HG03060 (cell line): ENCODE measurements around the gene MAB21L3.
"Not testable (repeated sequence)": the region's sequence is repeated elsewhere in the genome, so short reads cannot be mapped to it uniquely, and the experiment has no call there.

Experiments
- ATAC-seq: cut with Tn5 transposase; IDR thresholded peaks from one replicate; pipeline ENCODE4 v1.9.1; 2021; ENCODE audit warnings: low read depth, moderate number of reproducible peaks; ENCODE audit not compliant: unreplicated experiment

MAB21L3 gene

DNA sequence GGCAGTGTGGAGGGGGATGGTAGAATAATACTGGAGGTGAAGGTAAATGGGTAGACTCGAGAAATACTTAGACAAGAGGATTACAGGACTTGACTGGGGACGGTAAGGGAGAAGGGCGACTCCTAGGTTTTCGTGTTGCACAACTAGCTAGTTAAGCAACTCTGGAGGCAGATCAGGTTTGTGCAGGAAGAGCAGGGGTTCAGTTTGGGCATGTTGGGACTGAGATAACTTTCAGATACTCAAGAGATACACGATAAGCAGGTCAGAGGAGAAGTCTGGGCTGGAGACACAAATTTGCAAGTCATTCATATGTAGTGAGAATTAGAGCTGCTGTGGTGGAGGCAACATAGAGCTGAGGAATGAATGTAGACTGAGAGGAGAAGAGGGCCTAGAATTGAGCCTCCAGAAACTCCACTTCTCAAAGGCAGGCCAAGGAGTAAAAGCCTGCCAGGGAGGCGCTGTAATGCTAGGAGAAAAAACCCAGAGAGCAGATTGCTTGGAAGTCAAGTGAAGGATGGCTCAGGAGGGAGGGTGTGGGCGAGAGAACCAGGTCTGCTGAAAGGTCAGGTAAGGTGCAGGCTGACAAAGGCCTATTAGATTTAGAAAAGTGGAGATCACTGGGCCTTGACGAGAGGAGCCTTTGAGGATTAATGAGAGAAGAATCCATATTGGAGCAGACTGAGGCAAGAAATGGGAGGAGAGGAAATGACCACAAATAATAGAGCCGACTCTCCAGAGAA, 20.8 kb downstream of the MAB21L3 start:
- no peak for ATAC-seq

DNA sequence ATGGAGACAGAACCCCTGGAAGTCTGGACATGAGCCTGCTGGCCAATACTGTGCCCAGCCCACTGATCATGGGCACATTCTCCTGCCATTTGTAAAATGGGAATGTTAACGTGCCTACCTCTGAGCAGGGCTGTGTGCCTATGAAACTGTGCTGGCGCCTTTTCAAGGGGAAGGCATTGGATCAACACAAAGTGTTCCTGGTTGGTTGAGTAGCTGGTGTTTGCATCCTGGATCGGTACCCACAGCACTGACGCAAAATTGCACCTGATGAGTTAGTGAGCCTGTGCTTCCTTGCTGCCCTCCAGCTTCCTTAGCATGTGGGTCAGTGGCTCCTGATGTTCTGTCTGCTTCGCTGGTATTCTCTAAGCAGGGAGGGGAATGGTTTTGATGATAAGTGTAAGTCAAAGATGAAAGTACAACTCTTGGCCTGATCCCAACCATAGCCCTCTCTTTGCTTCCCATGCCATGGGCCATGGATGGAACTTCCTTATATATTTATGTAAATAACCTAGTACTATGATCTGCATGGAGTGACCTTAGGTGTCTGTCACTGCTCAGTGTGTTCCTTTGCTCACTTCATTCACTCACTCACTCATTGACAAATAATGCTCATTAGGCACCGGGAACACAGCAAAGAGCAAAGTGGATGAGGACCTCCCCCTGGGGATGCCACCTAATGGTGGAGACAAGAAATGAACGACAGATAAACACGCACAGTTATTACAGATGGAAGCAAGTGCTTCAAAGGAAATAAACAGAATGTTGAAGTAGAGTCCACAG, 22.7 kb downstream of the MAB21L3 start:
- ATAC-seq = no peak

DNA sequence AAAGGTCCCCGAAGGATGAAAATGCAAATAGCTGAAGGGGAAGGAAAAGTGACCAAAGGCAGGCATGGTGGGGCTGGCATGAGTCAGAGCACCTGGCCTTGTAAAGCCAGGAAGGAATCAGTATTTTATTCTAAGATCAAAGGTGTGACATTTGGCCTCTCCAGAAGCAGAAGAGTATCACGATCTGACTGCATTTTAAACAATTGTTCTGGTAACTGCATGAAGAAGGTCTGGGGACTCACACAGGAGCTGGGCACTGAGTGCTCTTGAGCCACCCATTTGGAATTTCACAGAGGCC, 23.2 kb downstream of the MAB21L3 start:
- no peak for ATAC-seq

DNA sequence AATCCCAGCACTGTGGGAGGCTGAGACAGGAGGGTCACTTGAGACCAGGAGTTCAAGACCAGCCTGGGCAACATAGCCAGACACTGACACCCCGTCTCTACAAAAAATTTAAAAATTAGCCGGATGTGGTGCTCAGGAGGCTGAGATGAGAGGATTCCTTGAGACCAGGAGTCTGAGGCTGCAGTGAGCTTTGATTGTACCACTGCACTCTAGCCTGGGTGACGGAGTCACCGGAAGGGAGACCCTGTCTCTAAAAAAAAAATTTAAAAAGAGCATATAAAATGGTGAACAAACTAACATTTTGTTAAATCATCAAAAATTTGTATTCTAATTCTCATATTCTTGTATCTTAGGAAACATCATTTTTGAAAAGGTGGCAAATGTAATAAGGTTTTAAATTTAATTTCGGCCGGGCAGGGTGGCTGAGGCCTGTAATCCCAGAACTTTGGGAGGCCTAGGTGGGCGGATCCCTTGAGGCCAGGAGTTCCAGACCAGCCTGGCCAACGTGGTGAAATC, 27.1 kb downstream of the MAB21L3 start:
- no peak for ATAC-seq

DNA sequence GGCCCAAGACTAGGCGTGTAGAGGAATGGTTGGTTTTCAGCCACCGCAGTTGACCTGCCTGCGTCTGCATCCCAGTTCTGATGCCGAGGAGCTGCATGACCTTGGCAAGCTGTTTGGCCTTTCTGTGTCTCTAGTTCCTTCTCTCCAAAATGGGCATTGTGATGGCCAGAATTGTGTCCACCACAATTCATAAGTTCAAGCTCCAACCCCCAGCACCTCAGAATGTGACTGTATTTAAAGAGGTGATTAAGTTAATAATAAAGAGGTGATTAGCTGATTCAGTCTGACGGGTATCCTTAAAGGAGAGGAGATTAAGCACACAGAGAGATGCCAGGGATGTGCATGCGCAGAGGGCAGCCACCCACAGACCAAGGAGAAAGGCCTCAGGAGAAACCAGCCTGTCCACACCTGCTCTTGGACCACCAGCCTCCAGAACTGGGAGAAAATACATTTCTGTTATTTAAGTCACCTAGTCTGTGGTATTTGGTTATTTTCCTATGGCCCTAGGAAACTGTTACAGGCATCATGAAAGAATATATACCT, 28.5 kb downstream of the MAB21L3 start:
- ATAC-seq = no peak

DNA sequence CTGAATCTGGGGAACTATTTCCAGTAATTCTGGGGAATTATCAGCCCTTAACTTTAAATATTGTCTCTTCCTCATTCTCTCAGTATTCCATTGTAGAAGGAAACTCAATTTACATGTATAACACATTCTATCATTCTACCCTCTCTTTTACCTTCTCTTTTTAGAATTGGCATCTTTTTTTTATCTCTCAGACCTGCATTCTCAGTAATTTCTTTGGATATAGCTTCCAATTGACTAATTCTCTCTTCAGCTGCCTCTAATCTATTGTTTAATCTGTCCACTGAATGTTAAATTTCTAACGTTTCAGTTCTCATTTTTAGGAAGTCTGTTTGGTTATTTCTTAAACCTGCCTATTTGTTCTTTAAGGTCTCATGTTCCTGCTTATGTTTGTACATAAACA, 33.0 kb downstream of the MAB21L3 start:
- no peak for ATAC-seq

DNA sequence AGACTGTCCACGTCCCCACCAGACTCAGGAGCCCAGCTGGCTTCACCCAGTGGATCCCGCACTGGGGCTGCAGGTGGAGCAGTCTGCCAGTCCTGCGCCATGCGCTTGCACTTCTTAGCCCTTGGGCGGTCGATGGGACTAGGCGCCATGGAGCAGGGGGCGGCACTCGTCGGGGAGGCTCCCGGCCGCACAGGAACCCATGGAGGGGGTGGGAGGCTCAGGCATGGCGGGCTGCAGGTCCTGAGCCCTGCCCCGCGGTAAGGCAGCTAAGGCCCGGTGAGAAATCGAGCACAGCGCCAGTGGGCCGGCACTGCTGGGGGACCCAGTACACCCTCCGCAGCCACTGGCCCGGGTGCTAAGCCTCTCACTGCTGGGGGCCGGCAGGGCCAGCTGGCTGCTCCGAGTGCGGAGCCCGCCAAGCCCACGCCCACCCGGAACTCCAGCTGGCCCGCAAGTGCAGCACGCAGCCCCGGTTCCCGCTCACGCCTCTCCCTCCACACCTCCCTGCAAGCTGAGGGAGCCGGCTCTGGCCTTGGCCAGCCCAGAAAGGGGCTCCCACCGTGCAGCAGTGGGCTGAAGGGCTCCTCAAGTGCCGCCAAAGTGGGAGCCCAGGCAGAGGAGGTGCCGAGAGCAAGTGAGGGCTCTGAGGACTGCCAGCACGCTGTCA, 35.4 kb downstream of the MAB21L3 start:
- not testable (repeated sequence) for ATAC-seq

DNA sequence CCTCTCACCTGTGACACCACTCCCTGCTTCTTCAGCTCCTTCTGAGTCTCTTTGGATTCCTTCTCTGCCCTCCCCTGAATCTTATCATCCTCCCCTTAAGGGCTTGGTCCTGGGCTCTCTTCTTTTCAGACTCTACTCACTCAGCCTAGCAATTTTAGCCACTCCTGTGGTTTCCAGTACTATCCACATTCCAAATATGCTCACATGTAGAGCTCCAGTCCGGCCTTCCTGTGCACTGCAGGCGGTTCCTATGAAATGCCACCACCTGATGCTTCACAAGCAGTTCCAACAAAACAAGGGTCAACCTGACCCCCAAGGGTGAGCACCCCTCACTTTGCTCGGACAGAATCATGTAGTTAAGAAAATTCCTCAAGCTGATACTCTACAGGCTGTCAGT, 35.9 kb downstream of the MAB21L3 start:
- no peak for ATAC-seq

DNA sequence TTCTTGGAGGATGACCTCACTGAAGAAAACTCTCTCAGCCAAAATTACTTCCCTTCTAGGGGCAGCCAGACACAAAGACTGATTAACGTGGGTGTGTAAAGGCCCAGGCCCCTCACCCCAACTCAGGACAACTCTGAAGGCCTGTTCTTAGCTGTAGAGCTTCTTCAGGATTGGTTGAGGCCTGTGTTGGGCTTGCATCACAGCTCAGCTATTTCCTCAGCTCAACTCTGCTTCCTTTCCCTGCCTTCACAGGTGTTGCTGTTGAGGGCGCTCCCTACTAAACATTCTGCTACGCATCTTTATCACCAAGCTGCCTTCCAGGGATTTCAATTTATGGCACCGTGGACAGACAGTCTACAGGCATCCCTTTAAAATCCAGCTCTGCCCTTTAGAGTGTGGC, 36.8 kb downstream of the MAB21L3 start:
- no peak for ATAC-seq

DNA sequence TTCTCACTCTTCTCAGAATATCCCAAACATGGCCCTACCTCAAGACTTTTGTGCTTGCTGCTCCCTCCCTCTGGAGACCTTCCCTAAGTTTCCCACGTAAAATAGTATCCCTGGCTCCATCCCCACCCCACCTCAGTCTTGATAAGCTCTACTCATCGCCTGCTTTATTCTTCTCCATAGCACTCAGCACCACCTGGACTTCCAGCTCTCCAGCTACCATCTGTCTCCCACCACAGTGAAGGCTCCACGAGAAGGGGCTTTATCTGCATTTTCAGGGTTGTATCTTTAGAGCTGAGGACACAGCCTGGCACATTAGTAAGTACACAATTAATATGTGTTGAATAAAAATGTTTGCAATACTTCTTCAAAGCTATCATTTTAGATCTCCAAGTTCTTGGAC, 37.8 kb downstream of the MAB21L3 start:
- ATAC-seq = no peak

DNA sequence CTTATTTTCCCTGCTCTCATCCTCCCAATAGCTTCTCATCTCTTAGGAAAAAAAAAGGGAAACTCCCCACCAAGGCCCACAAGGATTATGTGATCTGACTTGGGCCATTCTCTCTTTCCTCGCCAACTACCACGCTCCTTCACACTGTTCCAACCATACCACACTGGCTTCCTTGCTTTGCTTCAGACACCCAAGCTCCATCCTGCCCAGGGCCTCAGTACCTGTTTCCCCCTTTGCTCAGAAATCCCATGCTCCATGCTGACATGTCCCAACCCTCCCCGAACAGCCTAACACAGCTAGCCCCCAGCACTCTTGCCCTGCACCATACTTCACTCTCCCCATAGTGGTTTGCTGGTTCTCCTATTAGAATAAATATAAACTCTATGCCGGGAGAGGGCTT, 39.2 kb downstream of the MAB21L3 start:
- ATAC-seq = no peak

DNA sequence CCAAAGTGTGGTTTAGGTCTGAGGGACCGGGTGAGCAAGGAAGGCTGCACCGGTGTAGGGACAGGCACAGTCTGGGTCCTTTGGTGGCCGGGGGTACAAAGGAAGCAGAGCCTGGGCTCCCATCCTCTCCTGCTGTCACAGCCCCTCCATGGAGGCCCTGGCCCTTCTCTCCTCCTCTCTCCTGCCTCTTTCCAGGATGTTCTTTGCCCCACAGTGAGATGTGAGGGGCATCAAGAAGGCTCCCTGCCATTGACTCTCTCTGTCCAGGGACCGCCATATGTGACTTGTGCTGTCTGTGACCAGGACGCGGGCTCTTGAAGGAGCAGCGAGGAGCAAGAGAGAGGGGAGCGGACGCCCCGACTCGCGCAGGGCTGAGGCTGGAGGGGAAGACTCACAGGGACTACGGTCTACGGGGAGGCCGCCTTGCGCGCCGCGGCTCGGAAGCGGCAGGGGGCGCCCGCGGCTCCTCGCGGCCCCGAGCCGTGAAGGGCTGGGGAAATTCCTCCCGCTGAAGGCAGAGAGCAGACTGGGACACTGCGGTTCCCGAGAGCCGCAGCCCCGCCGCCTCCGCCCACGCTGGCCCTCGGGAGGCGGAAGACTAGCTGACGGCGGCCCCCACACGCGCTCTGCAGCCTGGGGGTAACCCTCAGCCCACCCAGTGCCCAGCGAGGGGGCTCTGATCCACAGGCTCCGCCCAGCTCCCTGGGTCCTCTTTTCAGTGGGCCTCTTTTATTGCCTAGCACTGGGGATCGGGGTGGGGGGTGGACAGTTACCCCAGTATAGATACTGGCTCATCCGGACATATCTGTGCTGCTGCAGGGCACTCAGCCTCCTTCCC, 40.8 kb downstream of the MAB21L3 start:
- ATAC-seq = peak; percentile 47

DNA sequence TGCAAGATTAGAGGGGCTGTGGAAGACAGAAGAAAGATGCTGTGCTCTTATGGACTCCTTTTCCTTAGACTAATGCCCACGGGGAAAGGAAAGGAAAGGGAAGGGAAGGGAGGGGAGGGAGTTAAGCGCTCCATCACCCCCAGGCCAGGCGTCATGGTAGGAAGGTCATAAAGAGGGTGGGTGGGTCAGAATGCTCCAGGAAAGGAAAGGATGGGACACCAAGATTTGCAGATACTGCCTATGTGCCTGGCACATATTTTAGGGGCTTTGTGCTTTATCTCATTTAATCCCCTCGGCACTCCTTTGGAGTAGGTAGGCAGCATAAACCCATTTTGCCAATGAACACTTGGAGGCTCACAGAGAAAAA, 41.4 kb downstream of the MAB21L3 start:
- no peak for ATAC-seq

DNA sequence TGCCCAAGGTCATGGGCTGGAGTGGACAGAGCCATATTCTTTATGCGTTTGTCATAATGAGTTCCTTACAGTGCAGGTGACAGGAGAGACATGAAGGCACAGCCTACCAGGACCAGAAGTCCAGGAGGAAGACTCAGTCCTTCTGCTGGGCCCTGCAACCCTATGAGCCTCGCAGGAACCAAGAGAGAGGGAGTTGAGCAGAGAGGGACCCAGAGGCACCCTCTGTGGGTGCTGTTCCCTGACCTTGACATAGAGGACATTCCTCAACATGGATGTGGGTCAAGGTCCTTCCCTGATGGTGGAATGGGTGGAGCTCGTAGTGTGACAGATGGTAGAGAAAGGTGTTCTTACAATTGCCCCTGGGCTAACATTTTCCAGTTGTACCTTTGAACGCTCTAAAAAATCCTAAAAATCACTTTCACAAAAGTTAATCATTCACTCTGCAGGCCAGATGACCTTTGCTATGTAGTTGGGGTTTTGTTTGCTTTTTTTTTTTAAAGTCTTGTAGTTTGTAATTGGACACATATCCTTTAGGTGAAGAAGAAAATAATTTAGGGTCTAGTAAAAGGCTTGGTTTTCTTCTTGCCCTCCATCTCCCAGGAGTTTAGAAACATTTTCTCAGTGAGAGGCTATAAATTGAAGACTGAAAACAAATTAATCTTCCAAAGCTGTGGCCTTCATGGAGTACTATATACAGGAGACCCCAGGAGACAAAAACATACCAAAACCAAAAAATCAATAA, 41.9 kb downstream of the MAB21L3 start:
- no peak for ATAC-seq

DNA sequence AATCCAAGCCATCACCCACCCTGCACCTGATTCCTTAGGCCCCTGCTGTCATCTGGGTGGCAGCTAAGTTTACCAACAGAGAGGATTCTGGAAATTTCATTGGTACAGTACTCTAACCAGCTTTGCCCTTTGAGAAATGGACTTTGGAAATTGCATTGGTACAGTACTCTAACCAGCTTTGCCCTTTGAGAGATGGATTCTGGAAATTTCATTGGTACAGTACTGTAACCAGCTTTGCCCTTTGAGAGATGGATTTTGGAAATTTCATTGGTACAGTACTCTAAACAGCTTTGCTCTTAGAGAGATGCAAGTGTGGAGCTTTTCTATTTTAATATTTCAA, 42.5 kb downstream of the MAB21L3 start:
- ATAC-seq = no peak

DNA sequence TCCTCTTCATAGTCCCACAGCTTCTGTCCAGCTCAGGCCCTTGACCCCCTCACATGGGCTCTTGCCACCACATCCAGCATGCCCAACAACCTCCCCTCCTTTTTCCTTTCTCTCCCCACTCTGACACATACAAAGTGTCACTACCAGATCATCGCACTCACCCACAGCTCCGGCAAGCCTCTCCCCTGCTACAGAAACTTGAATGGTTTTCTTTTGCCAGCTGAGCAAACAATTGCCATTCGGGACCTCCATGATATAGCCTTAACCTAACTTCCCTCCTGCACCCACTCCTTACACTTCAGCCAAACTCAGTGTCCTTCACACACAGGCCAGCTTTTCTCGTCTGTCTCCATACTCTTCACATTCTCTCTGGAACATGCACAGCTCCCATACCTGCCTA, 43.3 kb downstream of the MAB21L3 start:
- no peak for ATAC-seq

DNA sequence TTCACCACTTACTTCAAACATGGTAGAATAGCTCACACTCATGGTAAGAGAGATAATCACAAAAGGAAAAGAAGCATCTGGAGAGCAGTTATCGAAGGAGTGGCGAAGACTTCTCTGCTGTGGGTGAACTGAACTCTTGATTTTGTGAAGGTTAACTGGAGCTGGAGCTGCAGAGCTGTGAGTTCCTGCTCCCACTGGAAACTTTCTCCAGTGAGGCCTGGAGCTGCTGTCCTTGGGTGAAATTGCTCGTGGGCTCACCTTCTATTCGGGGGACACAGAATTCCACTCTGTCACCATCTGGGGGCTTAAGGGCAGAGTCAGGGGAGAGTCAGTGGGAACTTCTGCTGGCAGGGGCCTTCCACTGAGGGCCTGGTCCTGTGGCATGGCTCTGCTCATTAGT, 45.9 kb downstream of the MAB21L3 start:
- ATAC-seq = no peak

DNA sequence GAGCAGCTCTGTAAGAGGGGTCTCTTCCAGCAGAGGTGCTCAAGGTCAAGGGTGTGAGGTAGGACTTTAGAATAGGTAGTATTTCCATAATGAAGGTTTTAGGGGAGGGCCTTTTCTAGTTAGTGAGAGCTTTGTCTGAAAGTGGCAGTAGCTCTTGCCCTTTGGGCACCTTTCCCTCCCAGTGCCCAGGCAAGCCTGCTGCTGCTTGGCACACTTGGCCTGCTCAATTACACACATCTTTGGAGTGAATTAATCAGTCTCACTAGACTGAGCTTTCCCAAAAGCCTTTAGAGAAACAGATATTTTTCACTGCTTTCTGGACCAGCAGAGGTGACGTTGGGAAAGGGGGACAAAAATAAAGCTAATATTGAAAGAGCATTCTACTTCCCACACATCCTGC, 48.0 kb downstream of the MAB21L3 start:
- no peak for ATAC-seq

DNA sequence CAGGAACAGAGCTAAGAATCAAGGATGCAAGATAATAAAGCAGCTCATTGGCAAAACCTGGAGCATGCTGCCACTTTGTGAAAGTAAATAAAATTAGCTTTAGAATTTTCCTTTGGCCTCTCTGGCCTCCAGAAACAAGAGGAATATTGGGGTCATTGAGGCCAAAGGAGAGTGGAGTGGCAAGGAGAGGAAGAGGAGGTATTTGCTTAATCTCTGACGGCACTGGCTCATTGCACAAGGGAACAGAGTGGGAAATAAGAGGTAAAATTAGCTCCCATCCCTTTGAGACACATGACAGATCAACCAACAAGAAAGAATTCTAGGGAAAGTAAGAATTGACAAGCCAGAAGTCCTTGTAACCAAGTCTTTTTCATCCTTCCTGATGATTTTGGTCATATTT, 48.4 kb downstream of the MAB21L3 start:
- no peak for ATAC-seq

DNA sequence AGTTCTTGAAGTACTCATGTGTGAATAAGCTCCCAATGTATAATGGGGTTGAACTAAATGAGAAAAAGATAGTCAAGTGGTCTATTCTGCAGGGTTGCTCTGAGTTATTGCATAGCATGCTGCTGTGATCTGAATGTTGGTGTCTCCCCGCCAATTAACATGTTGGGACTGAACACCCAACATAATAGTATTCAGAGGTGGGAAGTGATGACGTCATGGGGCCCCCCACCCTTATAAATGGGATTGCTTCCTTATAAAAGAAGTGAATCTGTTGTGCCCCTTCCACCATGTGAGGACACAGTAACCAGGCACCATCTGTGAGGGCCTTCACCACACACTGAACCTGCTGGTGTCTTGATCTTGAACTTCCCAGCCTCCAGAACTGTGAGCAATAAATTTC, 50.2 kb downstream of the MAB21L3 start:
- ATAC-seq = no peak
